Activated CD8-positive, alpha-beta memory T cell treated with anti-CD3 and anti-CD28 coated beads, Interleukin-2, amount 50 U/mL, for 24 hours (primary cell): ENCODE measurements around the gene GPR35.
"Not testable (repeated sequence)": the region's sequence is repeated elsewhere in the genome, so short reads cannot be mapped to it uniquely, and the experiment has no call there.

Experiments
- DNase-seq: peaks from one replicate; pipeline ENCODE4 v3.0.0-alpha.2; 2020; ENCODE audit errors: extremely low read depth

The GPR35 gene

DNA sequence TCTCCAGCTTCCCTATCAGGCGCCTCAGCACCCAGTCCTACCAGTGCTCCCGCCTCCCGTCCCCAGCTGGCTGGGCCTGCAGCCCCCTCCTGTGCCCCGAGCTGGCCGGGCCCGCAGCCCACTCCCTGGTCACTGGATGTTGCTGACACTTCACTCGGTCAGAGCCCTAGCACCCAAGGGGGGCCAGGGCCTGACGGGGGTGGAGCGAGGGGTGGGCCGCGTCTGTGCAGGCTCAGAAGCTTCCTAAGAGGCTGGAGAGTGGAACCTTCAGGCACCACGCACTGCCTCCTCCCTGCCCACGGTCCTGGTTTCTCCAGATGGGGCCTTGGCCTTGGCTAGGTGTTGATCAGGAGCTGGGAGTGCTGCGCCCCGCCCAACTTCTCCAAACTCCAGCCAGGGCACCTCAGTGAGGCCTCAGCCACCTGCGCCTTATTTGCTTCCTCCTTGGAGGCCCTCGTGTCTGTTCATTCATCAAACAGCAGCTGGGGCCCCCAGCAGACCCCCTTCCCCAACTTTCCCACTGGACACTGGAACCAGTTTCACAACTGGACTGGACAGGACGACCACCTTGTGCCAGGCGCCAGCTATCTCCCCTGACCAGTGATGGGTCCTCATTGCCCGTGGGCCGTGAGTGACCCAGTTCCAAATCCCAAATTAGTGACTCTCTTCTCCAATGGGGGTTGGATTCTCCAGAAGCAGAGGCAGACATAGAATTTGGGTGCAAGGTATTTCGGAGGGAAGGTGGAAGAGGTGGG lies 22.0 kb upstream of the GPR35 start:
- no peak for DNase-seq

DNA sequence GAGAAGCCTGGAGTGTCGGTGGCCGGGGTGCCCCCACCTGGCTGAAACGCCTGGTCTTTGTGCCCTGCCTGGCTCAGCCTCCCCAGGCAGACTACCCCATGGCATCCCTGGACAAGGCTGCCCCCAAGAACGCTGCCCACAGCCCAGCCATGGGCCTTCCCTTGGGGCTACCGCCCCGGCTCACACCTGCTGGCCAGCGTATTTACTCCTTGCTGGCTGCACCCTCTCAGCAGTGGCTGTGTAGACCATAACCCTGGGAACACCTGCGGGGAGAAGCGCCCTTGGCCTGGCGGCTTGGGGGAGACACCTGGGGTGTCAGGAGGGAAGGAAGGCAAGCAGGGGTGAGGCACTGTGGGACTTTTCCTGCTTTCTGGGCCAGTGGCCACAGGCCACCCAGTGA lies 21.4 kb upstream of the GPR35 start:
- DNase-seq, result no peak

DNA sequence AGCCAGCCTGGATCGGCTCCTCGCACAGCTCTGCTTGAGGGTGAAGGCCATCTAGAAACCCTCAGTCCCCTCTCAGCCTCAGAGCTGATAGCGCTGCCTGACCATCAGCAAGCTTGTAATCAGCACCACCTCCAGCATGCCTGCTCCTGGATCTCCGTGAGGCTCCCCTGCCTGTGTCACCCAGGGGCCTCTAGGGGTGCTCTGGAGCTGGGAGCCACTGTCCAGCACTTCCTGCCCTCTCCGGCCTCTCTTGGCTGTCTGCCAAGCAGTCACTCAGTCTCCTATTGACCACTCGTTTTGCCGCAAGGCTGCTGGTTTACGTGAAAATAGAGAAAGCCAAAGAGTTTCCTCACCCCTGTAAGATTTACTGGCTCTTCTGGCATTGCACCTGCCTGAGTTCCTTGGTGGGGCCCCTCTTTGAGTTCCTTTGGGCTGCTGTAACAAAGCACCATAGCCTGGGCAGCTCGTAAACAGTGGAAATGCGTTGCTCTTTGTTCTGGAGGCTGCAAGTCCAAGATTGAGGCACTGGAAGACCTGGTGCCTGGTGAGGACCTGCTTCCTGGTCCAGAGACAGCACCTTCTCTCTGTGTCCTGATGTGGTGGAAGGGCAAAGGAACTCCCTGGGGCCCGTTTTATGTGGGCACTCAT lies 20.9 kb upstream of the GPR35 start:
- no peak for DNase-seq

DNA sequence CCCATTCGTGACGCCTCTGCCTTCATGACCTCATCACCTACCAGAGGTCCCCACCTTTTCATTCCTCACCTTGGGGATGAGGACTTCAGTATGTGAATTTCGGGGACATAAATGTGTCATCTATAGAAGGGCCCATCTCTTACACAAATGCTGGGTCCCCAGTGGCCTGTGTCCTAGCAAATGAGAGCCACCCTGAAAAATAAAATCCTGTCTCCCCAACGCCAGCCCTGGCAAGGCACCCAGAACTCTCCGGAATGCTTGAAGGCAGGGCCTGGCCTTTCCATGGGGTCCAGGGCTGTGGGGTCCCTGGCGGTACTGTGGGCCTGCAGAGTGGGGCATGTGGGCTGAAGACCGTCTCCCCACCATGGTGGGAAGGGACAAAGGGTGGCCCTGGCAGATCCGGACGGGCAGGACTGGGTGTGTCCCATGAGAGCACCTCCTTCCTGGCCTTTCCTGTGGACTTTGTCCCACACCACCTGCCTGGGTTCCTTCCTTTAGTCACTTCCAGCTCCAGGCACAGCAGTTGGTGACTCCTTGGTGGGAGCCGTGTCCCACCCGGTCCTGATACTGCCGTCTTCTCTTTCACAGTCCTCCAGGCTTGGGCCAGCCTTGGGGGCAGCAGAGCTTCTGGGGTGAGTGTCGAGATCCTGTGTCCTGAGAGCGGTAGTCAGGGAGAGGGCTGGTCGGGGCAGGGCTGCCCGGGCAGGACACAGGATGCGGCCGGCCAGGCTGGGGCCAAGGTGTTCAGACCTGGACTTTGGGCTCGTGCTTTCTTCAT lies 20.2 kb upstream of the GPR35 start:
- no peak for DNase-seq

DNA sequence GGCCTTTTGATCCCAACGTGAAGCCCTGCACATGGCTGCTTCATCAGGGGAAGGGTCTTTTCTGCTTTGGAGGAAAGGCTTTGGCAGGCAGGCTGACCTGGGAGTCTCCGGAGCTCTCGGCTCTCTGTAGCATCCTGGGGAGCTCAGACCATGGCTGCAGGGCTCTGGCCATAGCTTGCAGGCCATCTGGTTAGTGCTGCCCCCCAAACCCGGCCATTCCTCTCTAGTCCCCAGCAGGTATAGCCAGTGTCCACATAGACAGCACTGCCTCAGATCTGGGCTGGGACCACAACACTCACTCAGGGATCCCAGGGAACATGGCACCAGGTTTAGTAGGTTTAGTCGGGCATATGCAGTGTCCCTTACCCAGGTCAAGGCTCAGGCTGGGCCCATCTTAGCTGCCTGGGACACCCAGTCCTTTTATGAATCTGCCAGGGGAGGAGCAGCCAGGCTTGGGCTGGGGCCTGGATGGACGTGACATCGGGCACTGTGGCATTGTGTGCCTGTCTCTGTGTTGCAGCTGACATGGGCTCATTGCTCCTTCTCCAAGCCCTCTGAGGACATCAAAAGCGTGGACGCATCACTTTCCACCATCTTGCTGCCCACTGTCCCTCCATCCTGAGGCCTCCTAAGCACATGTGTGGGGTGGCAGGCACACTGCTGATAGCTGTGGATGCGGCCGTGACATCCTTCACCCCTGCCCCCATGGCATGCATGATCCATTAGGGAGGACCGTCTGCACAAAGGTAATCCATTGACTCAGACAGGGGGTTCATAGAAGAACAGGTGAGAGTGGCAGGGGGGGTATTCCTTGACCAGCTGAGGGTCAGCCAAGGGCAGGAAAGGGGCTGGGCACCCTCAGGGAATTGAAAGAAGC lies 19.2 kb upstream of the GPR35 start:
- DNase-seq, result no peak

DNA sequence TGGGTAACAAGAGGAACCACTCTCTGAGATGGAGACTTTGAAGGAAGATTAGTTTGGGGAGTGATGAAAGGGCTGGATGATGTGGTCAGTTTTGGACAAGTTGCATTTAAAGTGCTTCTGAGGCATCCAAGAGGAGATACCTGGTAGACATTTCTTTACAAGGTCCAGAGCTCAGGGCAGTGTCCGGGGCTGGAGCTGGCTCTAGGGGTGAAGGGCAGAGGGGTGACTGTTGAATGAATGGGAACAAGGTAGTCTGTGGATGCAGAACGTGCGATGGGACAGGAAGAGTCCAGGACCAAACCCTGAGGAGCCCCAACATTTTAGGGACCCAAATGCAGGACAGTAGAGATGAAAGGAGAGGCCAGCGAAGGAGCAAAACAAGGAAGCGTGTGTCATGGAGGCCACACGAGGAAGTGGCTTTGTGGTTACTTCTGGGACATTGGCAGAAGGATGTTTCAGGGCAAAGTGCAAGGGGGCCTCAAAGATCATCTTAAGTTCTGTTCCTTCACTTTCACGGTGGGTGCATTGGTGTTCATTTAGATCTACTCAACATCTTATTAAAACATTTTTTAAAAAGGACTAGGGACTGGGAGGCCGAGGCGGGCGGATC lies 13.6 kb upstream of the GPR35 start:
- DNase-seq, result no peak

DNA sequence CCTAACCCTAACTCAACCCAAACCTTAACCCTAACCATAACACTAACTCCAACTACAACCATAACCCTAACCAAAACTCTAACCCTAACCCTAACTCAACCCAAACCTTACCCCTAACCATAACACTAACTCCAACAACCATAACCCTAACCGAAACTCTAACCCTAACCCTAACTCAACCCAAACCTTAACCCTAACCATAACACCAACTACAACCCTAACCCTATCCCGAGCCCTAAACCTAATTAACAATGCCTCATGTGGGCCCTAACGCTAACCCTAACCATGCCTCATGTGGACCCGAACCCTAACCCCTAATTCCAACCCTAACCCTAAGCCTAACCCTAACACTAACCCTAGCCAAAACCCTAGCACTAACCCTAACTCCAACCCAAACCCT lies 11.5 kb upstream of the GPR35 start:
- no peak for DNase-seq

DNA sequence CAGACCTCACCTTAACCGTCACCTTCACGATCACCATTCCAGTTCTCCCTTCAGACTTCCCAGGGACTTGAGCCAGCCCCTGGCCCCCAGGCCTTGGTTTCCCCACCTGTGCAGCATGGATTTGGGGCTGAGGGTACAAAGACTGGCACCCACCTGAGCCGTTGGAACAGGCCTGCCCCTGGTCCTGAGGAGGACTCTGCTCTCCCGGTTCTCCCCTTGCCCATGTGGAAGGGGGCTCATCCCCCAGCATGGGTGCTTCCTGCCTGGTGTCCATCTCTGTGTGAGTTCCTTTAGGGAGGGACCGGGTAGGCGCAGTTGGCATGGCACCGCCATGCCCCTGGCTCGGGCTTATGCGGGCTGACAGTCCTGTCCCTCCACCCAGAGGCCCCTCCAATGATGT lies 10.9 kb upstream of the GPR35 start:
- no peak for DNase-seq

DNA sequence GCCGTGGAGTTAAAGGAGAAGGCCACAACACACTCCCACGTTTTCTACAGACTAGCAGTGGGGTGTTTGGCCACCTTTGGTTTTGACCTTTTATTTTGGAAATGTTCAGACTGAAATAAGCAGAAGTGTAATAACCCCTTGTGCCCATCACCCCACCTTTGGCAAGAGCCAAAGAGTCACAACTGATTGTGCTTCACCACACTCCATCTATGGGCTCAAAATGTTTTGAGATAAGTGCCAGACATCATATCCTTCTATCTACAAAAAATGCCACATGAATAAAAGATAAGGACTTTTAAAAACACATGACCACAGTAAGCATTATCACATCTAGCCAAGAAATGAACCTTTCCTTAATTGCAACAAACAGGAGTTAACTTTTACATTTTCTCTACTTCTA lies 9.9 kb upstream of the GPR35 start:
- no peak for DNase-seq

DNA sequence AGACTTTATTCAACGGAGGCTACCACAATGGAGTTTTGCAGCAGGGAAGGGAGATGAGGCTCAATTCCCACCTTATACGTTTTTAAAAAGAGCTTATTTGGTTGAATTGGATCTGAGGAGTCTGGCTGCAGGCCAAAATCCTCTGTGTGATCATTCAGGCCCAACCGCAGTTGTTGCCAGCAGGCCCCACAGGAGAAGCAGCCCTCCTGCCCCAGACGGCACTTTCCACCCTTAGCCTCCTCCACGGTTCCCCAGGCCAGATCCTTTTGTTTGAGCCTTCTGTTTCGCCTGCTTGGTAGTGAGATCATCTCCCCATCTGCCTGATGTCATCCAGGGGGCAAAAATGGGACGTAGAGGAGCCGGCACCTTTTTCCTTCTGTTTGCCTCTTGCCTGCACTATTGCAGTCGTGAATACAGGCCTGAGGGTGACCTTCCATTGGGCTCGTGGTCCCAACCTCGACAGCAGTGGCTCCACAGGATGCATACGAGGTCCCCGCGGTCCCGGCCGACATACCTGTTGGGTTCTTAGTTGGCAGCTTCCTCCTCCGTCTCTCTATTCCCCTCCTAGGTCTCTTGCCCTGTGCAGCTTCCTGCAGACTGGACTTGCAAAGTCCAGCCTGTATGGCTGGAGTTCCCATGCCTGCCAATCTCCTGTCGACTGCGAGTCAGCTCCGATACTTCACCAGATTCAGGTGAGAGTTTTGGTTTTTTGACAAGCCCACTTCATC lies 9.3 kb upstream of the GPR35 start:
- DNase-seq, result no peak

DNA sequence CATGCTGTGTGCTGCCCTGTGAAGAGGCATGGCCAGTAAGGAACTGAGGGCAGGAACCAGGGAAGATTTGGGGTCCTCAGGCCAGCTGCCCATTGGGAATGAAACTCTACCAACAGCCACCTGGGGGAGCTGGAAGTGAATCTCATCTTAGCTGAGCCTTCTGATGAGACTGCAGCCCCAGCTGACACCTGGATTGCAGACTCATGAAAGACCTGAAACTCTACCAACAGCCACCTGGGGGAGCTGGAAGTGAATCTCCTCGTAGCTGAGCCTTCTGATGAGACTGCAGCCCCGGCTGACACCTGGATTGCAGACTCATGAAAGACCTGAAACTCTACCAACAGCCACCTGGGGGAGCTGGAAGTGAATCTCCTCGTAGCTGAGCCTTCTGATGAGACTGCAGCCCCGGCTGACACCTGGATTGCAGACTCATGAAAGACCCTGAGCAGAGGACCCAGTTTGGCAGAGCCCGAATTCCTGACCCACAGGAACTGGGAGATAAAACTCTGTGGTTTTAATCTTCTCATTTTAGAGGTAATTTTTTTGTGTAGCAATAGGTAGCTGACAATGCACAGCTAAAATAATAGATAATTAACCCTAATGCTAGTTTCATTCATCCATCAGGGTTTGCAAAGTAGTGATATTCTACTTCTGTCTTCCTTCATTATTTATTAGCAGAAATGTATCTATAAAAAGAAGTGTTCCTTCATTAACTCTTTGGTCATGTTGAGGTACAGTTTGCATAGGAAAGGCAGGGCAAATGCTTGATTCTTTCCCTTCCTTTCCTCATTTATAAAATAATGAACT lies 8.2 kb upstream of the GPR35 start:
- not testable (repeated sequence) for DNase-seq

DNA sequence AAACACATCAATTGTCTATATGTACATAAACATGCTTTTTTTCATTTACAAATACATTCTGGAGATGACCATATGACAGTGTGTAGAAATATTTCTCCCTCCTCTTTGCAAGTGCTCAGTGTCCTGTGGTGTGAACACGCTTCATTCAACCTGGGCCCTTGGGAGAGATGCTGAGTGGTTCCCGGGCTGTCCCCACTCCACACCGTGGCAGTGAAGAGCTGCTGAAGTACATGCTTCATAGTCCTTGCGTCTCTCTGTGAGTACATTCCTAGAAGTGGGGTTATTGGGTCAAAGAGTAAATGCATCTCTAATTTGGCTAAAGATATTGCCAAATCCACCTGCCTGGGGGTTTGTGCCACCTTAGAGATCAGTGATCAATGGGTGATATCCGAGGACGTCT lies 6.5 kb upstream of the GPR35 start:
- no peak for DNase-seq

DNA sequence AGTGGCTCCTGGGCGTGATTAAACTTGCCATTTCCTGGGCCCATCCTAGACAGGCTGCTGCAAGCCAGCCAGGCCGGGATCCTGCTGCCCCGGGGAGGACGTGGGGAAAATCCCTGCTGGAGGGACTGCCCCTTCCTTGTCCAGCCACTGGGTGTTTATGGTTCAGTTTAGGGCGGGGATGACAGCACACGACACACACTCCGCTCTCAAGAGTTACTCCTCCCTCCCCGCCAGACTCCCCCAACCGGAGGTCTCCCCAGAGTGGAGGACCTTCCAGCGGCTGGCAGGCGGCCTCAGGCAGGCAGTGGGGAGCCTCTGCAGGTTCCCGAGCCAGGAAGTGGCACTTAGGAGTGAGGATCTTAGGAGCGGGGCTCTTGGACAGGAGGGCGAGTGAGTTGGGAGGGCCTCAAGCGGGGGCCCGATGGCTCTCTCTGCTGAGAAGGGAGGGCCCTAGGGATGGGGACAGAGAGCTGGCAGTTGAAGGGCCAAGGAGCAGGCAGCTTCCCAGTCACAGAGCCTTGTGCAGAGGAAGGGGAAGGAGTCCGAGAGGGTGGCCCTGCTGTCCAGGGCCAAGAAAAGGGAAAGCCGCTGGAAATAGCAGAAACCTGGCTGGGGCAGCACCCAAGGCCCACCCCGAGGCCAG lies 5.7 kb upstream of the GPR35 start:
- no peak for DNase-seq

DNA sequence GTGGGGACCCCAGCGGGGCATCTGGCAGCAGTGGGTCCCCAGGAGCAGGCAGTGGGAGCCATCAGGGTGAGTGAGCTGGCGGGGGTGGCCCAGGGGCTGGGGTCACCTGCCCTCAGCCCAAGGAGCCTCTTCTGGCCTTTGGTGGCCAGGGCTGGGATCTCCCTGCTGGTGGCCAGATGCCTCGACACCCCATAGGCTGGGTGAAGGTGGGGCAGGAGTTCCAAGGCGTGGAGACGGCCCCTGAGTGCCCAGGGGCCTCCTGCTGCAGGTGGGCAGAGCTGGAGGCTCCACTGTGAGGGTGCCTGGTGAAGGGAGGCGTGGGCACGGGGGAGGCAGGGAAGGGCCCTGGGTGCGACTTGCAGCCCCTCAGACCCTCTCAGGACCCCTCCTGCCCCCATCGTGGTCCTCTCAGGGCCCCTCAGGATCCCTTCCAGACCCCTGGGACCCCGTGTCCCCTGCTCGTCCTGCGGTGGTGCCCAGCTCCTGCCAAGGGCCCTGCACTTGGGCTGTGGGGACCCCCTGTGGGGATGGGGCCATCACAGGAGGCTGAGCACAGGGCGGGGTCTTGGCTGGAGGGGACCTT lies 5.0 kb upstream of the GPR35 start:
- DNase-seq, result no peak

DNA sequence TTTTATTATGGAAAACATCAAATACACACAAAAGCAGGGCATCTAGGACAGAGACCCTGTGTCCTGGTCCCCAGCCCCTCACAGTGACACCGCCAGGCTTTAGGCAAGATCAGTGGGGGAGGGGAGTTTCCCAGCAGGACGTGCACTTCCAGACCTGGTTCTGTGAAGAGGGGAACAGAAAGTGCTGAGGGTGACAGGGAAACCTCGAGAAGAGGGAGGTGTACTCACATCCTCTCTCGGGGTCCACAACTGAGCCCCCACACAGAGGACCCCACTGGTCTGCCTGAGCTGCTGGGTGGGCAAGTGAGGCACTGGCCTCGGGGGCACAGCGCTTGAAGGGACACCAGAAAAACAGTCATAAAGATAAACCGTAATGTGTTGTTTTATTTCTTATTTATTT lies 4.4 kb upstream of the GPR35 start:
- no peak for DNase-seq

DNA sequence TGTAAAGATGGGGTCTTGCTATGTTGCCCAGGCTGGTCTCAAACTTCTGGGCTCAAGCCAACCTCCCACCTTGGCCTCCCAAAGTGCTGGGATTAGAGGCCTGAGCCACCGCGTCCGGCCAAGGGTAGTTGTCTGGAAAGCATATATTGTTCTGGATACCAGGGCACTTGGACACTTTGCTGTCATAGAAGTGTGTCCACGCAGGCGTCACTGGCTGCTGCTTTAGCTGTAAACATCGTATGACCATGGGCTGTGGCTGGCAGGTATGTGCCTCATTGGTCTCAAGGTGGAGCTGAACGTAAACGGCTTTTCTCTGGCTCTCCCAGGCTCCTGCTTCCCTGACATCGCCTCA lies 3.2 kb upstream of the GPR35 start:
- DNase-seq, result no peak

DNA sequence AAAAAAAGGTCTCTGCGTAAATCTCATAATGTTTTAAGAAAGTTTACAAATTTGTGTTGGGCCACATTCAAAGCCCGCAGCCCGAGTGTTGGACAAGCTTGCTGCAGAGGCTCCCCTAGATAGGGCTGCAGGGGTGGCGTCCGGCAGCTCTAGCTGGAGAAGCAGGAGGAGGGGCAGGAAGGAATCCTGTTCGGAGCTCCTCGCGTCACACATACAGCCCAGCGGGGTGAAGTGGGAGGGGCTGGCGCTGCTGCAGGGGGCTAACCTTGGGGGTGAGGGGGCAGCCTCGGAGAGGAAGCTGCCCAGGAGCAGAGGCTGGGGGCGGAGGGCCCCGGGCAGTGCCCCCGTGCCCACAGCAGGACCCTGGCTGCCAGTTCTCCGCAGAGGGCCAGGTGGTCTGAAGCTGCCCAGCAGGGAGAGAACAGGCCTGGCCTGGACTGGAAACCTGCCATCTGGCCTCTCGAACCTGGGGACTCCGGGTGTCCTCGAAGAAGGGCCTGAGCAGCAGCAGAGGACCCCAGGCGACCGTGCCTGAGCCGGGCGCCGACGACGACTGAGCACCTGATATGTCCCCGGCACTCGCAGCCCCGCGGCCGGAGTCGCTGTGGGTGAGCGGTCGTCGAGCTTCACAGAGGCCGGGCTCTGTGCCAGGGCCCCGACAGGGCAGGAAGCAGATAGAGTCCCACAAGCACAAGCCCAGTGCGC lies 2.6 kb upstream of the GPR35 start:
- no peak for DNase-seq

DNA sequence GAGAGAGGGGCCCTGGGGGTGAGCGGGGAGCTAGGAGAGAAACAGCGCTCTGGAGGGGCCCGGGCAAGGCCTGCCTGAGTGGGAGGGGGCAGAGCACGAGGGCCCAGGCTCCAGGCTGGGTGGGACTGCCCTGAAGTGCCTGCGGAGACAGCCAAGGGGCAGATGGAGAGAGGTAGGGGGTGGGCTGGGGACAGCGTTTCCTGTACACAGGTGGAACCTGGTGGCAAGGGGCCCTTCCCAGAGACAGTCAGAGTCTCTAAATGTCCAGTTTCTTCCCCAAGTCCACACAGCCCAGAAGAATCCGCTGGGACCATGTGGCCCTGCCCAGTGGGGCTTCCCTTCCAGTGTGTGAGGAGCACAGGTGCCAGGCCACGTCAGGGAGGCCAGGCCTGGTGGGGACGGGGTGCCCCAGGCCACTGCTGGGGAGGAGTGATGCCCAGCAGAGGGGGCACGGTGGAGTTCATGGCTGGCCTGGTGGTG lies 1.7 kb upstream of the GPR35 start:
- no peak for DNase-seq
